Endothelial cell of umbilical vein (primary cell): ENCODE results near the gene FOXJ3. TPM values are rescaled to one million over a fixed set of nuclear protein-coding genes. Genes with fewer than 3 reads are reported as not detected.

Experiments used
- BruUV-seq: library from RNA; stranded (reverse); fragments of 400-500 nt; replicated peaks from 2 replicates; lab custom pipeline; 2021; lab: Mats Ljungman, UMichigan
- CTCF ChIA-PET: fragments of 300-600, 350-600 bp; sonication (Branson Sonifier 250); formaldehyde crosslinking; loops from one replicate; lab custom pipeline; 2021; ENCODE audit warnings: antibody characterized with exemption, inconsistent platforms; lab: Charles Lee
- POLR2A ChIA-PET: fragments of 300-600, 350-600 bp; sonication (Branson Sonifier 250); formaldehyde crosslinking; loops from one replicate; lab custom pipeline; 2021; ENCODE audit warnings: antibody characterized with exemption, inconsistent platforms; lab: Charles Lee
- DNase-seq: peaks from one replicate; pipeline ENCODE4 v3.0.0-alpha.2; 2011; ENCODE audit warnings: low read depth, low spot score
- FAIRE-seq: peaks from 2 replicates; lab custom pipeline; 2011; peaks lifted over from hg19 to GRCh38; lab: Jason Lieb, UNC
- H2AFZ ChIP-seq: 2 replicates; pipeline ENCODE4 v1.6.0; 2012; ENCODE audit warnings: low read depth, low read length, control low read depth, inconsistent platforms
- H3K27ac ChIP-seq: 2 replicates; pipeline ENCODE4 v1.5.1; 2011; ENCODE audit warnings: low read depth, mild to moderate bottlenecking, control low read depth, low read length, moderate library complexity; ENCODE audit not compliant: insufficient read depth
- H3K27me3 ChIP-seq, 2 experiments: 2 replicates each; pipeline versions ENCODE4 v1.6.0 to v1.6.1; 2011; ENCODE audit warnings: low read length in 2 of 2, mixed read lengths in 1 of 2; ENCODE audit not compliant: control insufficient read depth in 2 of 2, insufficient read depth in 2 of 2
- H3K36me3 ChIP-seq, 2 experiments: 2 replicates in 1 of 2; 3 replicates in 1 of 2; pipeline ENCODE4 v1.5.1; 2011; ENCODE audit warnings: low read length in 2 of 2, mild to moderate bottlenecking in 1 of 2, moderate library complexity in 1 of 2; ENCODE audit not compliant: control insufficient read depth in 2 of 2, insufficient read depth in 2 of 2; ENCODE audit errors: extremely low read depth in 1 of 2
- H3K4me1 ChIP-seq: 3 replicates; pipeline ENCODE4 v1.5.1; 2011; ENCODE audit warnings: mild to moderate bottlenecking, low read length; ENCODE audit not compliant: control insufficient read depth, insufficient read depth; ENCODE audit errors: extremely low read depth
- H3K4me2 ChIP-seq: 2 replicates; pipeline ENCODE4 v1.6.1; 2011; ENCODE audit warnings: low read length, control low read depth, mixed read lengths; ENCODE audit not compliant: insufficient read depth
- H3K4me3 ChIP-seq, 3 experiments: fragments of 200-600 bp in 1 of 3; sonication (generic), shearing (Covaris generic) in 1 of 3; replicated peaks in 1 of 3; 2 replicates each; pipeline ENCODE4 v1.5.1; 2011 to 2016; ENCODE audit warnings: control low read depth in 3 of 3, low read length in 3 of 3, mild to moderate bottlenecking in 2 of 3, inconsistent platforms in 1 of 3, low read depth in 1 of 3, moderate library complexity in 1 of 3; ENCODE audit not compliant: insufficient read depth in 1 of 3
- H3K79me2 ChIP-seq: 2 replicates; pipeline ENCODE4 v1.6.0; 2012; ENCODE audit warnings: low read length, inconsistent platforms; ENCODE audit not compliant: control insufficient read depth, insufficient read depth
- H3K9ac ChIP-seq: replicated peaks from 2 replicates; pipeline ENCODE3; 2011; ENCODE audit warnings: low read length, control low read depth; ENCODE audit not compliant: insufficient read depth; ENCODE audit errors: extremely low read depth
- H3K9me1 ChIP-seq: replicated peaks from 3 replicates; pipeline ENCODE4 v1.6.0; 2011; ENCODE audit warnings: mild to moderate bottlenecking, low read length; ENCODE audit not compliant: control insufficient read depth, insufficient read depth; ENCODE audit errors: extremely low read depth
- H3K9me3 ChIP-seq: replicated peaks from 2 replicates; pipeline ENCODE4 v1.5.1; 2012; ENCODE audit warnings: low read length, inconsistent platforms; ENCODE audit not compliant: control insufficient read depth, insufficient read depth
- H4K20me1 ChIP-seq: replicated peaks from 2 replicates; pipeline ENCODE3; 2011; ENCODE audit warnings: mild to moderate bottlenecking, low read length; ENCODE audit not compliant: control insufficient read depth, insufficient read depth; ENCODE audit errors: extremely low read depth
- EZH2 ChIP-seq: IDR thresholded peaks from 2 replicates; pipeline ENCODE4 v1.6.1; 2012; ENCODE audit warnings: borderline replicate concordance, low read depth, mild to moderate bottlenecking, moderate library complexity, low read length, inconsistent platforms; ENCODE audit not compliant: severe bottlenecking
- FOS ChIP-seq: IDR thresholded peaks from 2 replicates; pipeline ENCODE4 v1.6.1; 2011; ENCODE audit warnings: mild to moderate bottlenecking, low read length, moderate library complexity, borderline replicate concordance; ENCODE audit not compliant: insufficient read depth
- GATA2 ChIP-seq: IDR thresholded peaks from 2 replicates; pipeline ENCODE4 v1.7.0; 2011; ENCODE audit warnings: low read depth, mild to moderate bottlenecking, moderate library complexity, mixed read lengths, low read length; ENCODE audit not compliant: insufficient read length, insufficient read depth
- JUN ChIP-seq: IDR thresholded peaks from 2 replicates; pipeline ENCODE4 v1.6.1; 2011; ENCODE audit warnings: borderline replicate concordance, low read depth; ENCODE audit not compliant: insufficient read length, insufficient read depth
- MYC ChIP-seq: IDR thresholded peaks from one replicate; pipeline ENCODE4 v1.6.1; 2011; ENCODE audit warnings: mild to moderate bottlenecking, low read depth, low read length
- POLR2A ChIP-seq: IDR thresholded peaks from 2 replicates; pipeline ENCODE4 v1.6.1; 2012; ENCODE audit warnings: low read depth, mild to moderate bottlenecking, control low read depth, low read length
- POLR2AphosphoS5 ChIP-seq: IDR thresholded peaks from 2 replicates; pipeline ENCODE4 v1.6.1; 2012; ENCODE audit warnings: low read depth, mild to moderate bottlenecking, control low read depth, low read length, moderate library complexity; ENCODE audit not compliant: insufficient read depth
- dilution Hi-C: fragments of 300-500 bp; cut with MboI; formaldehyde crosslinking; loops from one replicate; pipeline ENCODE4 v1.15.0; 2019; ENCODE audit warnings: low sequenced_read_pairs; ENCODE audit not compliant: extremely low pct_ligation_motif_present
- intact Hi-C: fragments of 100-400 bp; cut with micrococcal nuclease; formaldehyde crosslinking; loops from one replicate; pipeline ENCODE4 v1.10.0; 2022
- polyA plus RNA-seq, 4 experiments: library from polyadenylated mRNA; depleted of rRNA in 3 of 4; stranded (reverse) in 3 of 4; unstranded in 1 of 4; fragments of >200 nt; gene quantifications; 2 replicates each; pipeline versions ENCODE4 v1.2.1 to v1.2.3, GENCODE V29; 2011 to 2012; ENCODE audit warnings: missing spikeins in 1 of 4
- total RNA-seq: library from RNA; stranded (reverse); gene quantifications from 2 replicates; pipeline ENCODE4 v1.2.3, GENCODE V29; 2021
- TF ChIP-seq, protein P1 (sequence below): IDR thresholded peaks from 2 replicates; pipeline ENCODE4 v1.6.1; 2011; ENCODE audit not compliant: insufficient read depth, insufficient read length
- TF ChIP-seq, protein P2 (sequence below), 2 donors: IDR thresholded peaks; 1 replicate in 1 of 2; 2 replicates in 1 of 2; pipeline ENCODE4 v1.5.1; 2011; ENCODE audit warnings: low read length in 2 of 2, mild to moderate bottlenecking in 2 of 2, moderate library complexity in 2 of 2, control low read depth in 1 of 2, inconsistent platforms in 1 of 2, low read depth in 1 of 2; ENCODE audit not compliant: insufficient read depth in 1 of 2; ENCODE audit errors: extremely low read depth in 1 of 2

The FOXJ3 gene
- total and polyA plus RNA-seq, 2 donors (not counting 3 experiments of a cell fraction or from before 2014, with no cell fraction given): 34.7 to 38.8 TPM

DNA sequence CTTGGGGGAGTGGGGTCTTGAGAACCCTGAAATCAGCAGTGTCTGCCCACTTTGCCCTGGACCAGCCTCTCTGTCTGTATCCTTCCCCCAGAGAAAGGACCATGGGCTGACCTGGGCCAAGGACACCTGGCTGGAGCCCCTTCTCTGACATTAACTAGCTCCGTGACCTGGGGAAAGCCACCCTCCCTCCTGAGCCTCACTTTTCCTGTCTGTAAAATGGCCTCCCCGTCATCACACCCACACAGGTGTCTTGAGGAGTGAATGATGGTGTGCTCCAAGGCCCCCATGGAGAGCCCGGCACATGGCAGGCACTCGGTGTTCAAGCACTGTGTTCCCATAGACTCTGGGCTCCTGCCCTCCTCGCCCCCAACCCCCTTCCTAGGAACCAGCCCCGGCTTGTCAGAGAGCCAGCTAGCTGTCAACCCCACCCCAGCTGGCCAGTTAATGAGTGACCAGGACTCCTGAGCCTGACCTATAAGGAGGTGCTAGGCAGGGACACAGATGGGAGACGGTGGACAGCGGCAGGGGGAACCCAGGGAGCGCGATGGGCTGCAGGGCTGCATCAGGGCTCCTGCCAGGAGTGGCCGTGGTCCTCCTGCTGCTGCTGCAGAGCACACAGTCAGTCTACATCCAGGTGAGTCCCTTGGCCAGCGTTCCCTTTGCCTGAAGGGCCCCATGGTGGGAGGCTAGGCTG is 182.0 kb downstream of the FOXJ3 start, which contains the start of gene GUCA2B:
TSS of gene GUCA2B (plus strand) at position 504 of the 694 bp plus-strand sequence. CDS start at position 545, 41 bp downstream.
- peaks cover 2 to 4% of the 10 kb centered on the region in 2 experiments for H3K27me3 ChIP-seq
- POLR2A ChIA-PET: no interaction called here
- no peak within 1 kb of the TSS for H3K4me3 ChIP-seq
- no peak within 1 kb of the TSS for H3K27ac ChIP-seq
- intact Hi-C loops: no loop called here
- dilution Hi-C loops: no loop called here
- H3K4me2 ChIP-seq: no peak within 1 kb of the TSS
- H3K4me1 ChIP-seq: no peaks in the 10 kb centered on the region
- no TSS peak for BruUV-seq
- no peak within 1 kb of the TSS for H2AFZ ChIP-seq
- H3K36me3 ChIP-seq: no peaks in the 10 kb centered on the region
- CTCF ChIA-PET: no interaction called here
- no peaks in the 10 kb centered on the region for H3K9me1 ChIP-seq
- no peaks in the 10 kb centered on the region for H4K20me1 ChIP-seq
- DNase-seq: no peak
- FAIRE-seq: no peak
- no peak for TF ChIP-seq JUN
- TF ChIP-seq, protein P1, sequence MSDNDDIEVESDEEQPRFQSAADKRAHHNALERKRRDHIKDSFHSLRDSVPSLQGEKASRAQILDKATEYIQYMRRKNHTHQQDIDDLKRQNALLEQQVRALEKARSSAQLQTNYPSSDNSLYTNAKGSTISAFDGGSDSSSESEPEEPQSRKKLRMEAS: no peak
- no peak for TF ChIP-seq FOS
- no peak for TF ChIP-seq MYC
- TF ChIP-seq, protein P2, sequence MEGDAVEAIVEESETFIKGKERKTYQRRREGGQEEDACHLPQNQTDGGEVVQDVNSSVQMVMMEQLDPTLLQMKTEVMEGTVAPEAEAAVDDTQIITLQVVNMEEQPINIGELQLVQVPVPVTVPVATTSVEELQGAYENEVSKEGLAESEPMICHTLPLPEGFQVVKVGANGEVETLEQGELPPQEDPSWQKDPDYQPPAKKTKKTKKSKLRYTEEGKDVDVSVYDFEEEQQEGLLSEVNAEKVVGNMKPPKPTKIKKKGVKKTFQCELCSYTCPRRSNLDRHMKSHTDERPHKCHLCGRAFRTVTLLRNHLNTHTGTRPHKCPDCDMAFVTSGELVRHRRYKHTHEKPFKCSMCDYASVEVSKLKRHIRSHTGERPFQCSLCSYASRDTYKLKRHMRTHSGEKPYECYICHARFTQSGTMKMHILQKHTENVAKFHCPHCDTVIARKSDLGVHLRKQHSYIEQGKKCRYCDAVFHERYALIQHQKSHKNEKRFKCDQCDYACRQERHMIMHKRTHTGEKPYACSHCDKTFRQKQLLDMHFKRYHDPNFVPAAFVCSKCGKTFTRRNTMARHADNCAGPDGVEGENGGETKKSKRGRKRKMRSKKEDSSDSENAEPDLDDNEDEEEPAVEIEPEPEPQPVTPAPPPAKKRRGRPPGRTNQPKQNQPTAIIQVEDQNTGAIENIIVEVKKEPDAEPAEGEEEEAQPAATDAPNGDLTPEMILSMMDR (IDR thresholded peaks at IDR 0.05; ENCODE audit: extremely low read depth in 1 of 2, insufficient read depth in 1 of 2, low read depth in 1 of 2, low read length in 2 of 2): no peak
- no peak for TF ChIP-seq POLR2AphosphoS5
- TF ChIP-seq GATA2: no peak
- TF ChIP-seq POLR2A: no peak
- no peak for TF ChIP-seq EZH2
- no peaks in the 10 kb centered on the region for H3K9me3 ChIP-seq
- no peak within 1 kb of the TSS for H3K9ac ChIP-seq
- H3K79me2 ChIP-seq: no peaks in the 10 kb centered on the region
